ENCODE measurements around the gene RHAG.

RHAG gene

GRCh38 chr6:49563006-49563886 lies 73.4 kb downstream of the RHAG start:
- no peak for TF ChIP-seq CTCF (IDR thresholded peaks at IDR 0.05)
- H3K27ac ChIP-seq, result no peak overlapping the region
- no peaks in the 10 kb centered on the region for H3K27me3 ChIP-seq (ENCODE audit: control insufficient read depth, insufficient read depth, low read length)
- no peaks in the 10 kb centered on the region for H3K36me3 ChIP-seq (ENCODE audit: control insufficient read depth, insufficient read depth, low read length)
- H3K9me3 ChIP-seq (ENCODE audit: control insufficient read depth, low read length), result no peaks in the 10 kb centered on the region
- H3K4me1 ChIP-seq, result no peaks in the 10 kb centered on the region
- H2AFZ ChIP-seq, result no peak overlapping the region
- no peaks in the 10 kb centered on the region for H3K79me2 ChIP-seq
- no peak overlapping the region for H3K4me3 ChIP-seq (ENCODE audit: low read depth, low read length)
- H3K4me2 ChIP-seq (ENCODE audit: low read length), result no peak overlapping the region
- no peak overlapping the region for H3K9ac ChIP-seq

- Histone ChIP-seq H3K79me2 (no peaks in the 10 kb centered on the region), H3K4me2 (ENCODE audit: low read length) (no peak overlapping the region), H3K27ac (no peak overlapping the region), H3K27me3 (ENCODE audit: control insufficient read depth, insufficient read depth, low read length) (no peaks in the 10 kb centered on the region), H3K9ac (no peak overlapping the region), H3K4me1 (no peaks in the 10 kb centered on the region), H2AFZ (no peak overlapping the region), H3K36me3 (ENCODE audit: control insufficient read depth, insufficient read depth, low read length) (no peaks in the 10 kb centered on the region), H3K9me3 (ENCODE audit: control insufficient read depth, low read length) (no peaks in the 10 kb centered on the region), H3K4me3 (ENCODE audit: low read depth, low read length) (no peak overlapping the region)
- TF ChIP-seq CTCF (IDR thresholded peaks at IDR 0.05), result no peak
These were observed 78.4 kb downstream of the RHAG start for GRCh38 chr6:49558238-49558637.

GRCh38 chr6:49557177-49557576 lies 79.5 kb downstream of the RHAG start:
- H3K36me3 ChIP-seq (ENCODE audit: control insufficient read depth, insufficient read depth, low read length), result no peaks in the 10 kb centered on the region
- no peaks in the 10 kb centered on the region for H3K9me3 ChIP-seq (ENCODE audit: control insufficient read depth, low read length)
- H3K27me3 ChIP-seq (ENCODE audit: control insufficient read depth, insufficient read depth, low read length), result no peaks in the 10 kb centered on the region
- no peaks in the 10 kb centered on the region for H3K79me2 ChIP-seq
- no peak overlapping the region for H3K27ac ChIP-seq
- no peak for TF ChIP-seq CTCF (IDR thresholded peaks at IDR 0.05)
- no peak overlapping the region for H3K4me2 ChIP-seq (ENCODE audit: low read length)
- no peak overlapping the region for H3K4me3 ChIP-seq (ENCODE audit: low read depth, low read length)
- H3K9ac ChIP-seq, result no peak overlapping the region
- no peaks in the 10 kb centered on the region for H3K4me1 ChIP-seq
- no peak overlapping the region for H2AFZ ChIP-seq

- no peaks in the 10 kb centered on the region for H3K4me1 ChIP-seq
- no peak overlapping the region for H3K4me3 ChIP-seq (ENCODE audit: low read depth, low read length)
- no peaks in the 10 kb centered on the region for H3K79me2 ChIP-seq
- no peak overlapping the region for H3K4me2 ChIP-seq (ENCODE audit: low read length)
- H3K27me3 ChIP-seq (ENCODE audit: control insufficient read depth, insufficient read depth, low read length), result no peaks in the 10 kb centered on the region
- no peak overlapping the region for H3K27ac ChIP-seq
- TF ChIP-seq CTCF (IDR thresholded peaks at IDR 0.05), result no peak
- no peaks in the 10 kb centered on the region for H3K36me3 ChIP-seq (ENCODE audit: control insufficient read depth, insufficient read depth, low read length)
- H3K9ac ChIP-seq, result no peak overlapping the region
- H2AFZ ChIP-seq, result no peak overlapping the region
- H3K9me3 ChIP-seq (ENCODE audit: control insufficient read depth, low read length), result no peaks in the 10 kb centered on the region
These were observed 80.2 kb downstream of the RHAG start for GRCh38 chr6:49556429-49556837.

GRCh38 chr6:49555951-49556350 lies 80.7 kb downstream of the RHAG start:
- H3K9me3 ChIP-seq (ENCODE audit: control insufficient read depth, low read length), result no peaks in the 10 kb centered on the region
- no peak overlapping the region for H3K4me3 ChIP-seq (ENCODE audit: low read depth, low read length)
- no peaks in the 10 kb centered on the region for H3K79me2 ChIP-seq
- no peak overlapping the region for H3K9ac ChIP-seq
- no peak for TF ChIP-seq CTCF (IDR thresholded peaks at IDR 0.05)
- no peak overlapping the region for H3K4me2 ChIP-seq (ENCODE audit: low read length)
- no peaks in the 10 kb centered on the region for H3K27me3 ChIP-seq (ENCODE audit: control insufficient read depth, insufficient read depth, low read length)
- H3K4me1 ChIP-seq, result peaks cover 2% of the 10 kb centered on the region
- no peaks in the 10 kb centered on the region for H3K36me3 ChIP-seq (ENCODE audit: control insufficient read depth, insufficient read depth, low read length)
- no peak overlapping the region for H3K27ac ChIP-seq
- no peak overlapping the region for H2AFZ ChIP-seq

Measured in parathyroid adenoma (tissue), 2 donors.